Parathyroid adenoma (tissue), 2 donors: Measurements from ENCODE around the gene ROPN1.
"Not testable (repeated sequence)": the region's sequence is repeated elsewhere in the genome, so short reads cannot be mapped to it uniquely, and the experiment has no call there.

ENCODE experiments used
- H2AFZ ChIP-seq: fragments of 300-600 bp; sonication (generic); one replicate; pipeline ENCODE4 v1.7.0; 2017; ENCODE audit warnings: antibody characterized with exemption, mild to moderate bottlenecking
- H3K27ac ChIP-seq: fragments of 300-600 bp; sonication (generic); one replicate; pipeline ENCODE4 v1.7.0; 2017
- H3K27me3 ChIP-seq: fragments of 300-600 bp; sonication (generic); one replicate; pipeline ENCODE4 v1.7.0; 2017; ENCODE audit warnings: low read length; ENCODE audit not compliant: control insufficient read depth, insufficient read depth
- H3K36me3 ChIP-seq: fragments of 300-600 bp; sonication (generic); one replicate; pipeline ENCODE4 v1.7.0; 2017; ENCODE audit warnings: low read length; ENCODE audit not compliant: control insufficient read depth, insufficient read depth
- H3K4me1 ChIP-seq: fragments of 300-600 bp; sonication (generic); one replicate; pipeline ENCODE4 v1.7.0; 2017; ENCODE audit warnings: control low read depth
- H3K4me2 ChIP-seq: fragments of 300-600 bp; sonication (generic); one replicate; pipeline ENCODE4 v1.7.0; 2017; ENCODE audit warnings: low read length
- H3K4me3 ChIP-seq: fragments of 300-600 bp; sonication (generic); one replicate; pipeline ENCODE4 v1.7.0; 2017; ENCODE audit warnings: low read depth, low read length
- H3K79me2 ChIP-seq: fragments of 300-600 bp; sonication (generic); one replicate; pipeline ENCODE4 v1.7.0; 2017; ENCODE audit warnings: control low read depth
- H3K9ac ChIP-seq: fragments of 300-600 bp; sonication (generic); one replicate; pipeline ENCODE4 v1.7.0; 2017; ENCODE audit warnings: mild to moderate bottlenecking
- H3K9me3 ChIP-seq: fragments of 300-600 bp; sonication (generic); one replicate; pipeline ENCODE4 v1.7.0; 2017; ENCODE audit warnings: low read length; ENCODE audit not compliant: control insufficient read depth
- TF ChIP-seq, protein P1 (sequence below): fragments of 300-600 bp; sonication (generic); IDR thresholded peaks from one replicate; pipeline ENCODE4 v1.7.0; 2017; ENCODE audit warnings: antibody characterized with exemption, mild to moderate bottlenecking
- donor health status: primary hyperparathyroidism.

The ROPN1 gene

GRCh38 chr3:123991730-123992588 lies at the start of gene ROPN1:
Gene ROPN1 (minus strand): TSS chr3:123992124. CDS start chr3:123980481, 11,643 bp downstream.
- H2AFZ ChIP-seq, result peak within 1 kb of the TSS; percentile 56
- not testable (repeated sequence) for H3K9me3 ChIP-seq, H3K79me2 ChIP-seq, H3K9ac ChIP-seq, H3K27ac ChIP-seq, H3K4me2 ChIP-seq, H3K27me3 ChIP-seq, H3K36me3 ChIP-seq, H3K4me3 ChIP-seq, H3K4me1 ChIP-seq

DNA sequence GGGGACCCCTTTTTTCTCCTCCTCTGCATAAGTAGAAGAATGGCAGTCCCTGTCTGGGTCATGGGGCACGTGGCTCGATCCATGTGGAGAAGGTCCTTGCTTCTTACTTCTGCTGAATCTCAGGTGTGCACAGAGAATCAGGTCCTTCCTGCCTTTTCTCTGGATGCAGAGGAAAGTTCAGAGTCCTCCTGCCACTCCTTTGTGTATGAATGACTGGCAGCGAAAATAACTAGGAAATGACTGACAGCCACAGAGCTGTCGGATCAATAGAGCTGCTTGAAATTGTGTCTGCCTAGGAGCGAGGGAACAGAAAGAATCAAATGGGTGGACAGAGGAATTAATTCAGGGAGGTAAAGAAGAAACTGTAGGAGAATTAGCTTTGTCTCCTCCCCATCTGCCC lies 49.6 kb upstream of the ROPN1 start:
- Histone ChIP-seq H2AFZ (no peak overlapping the region), H3K79me2 (peaks cover 12% of the 10 kb centered on the region), H3K4me2 (no peak overlapping the region), H3K27me3 (no peaks in the 10 kb centered on the region), H3K9ac (no peak overlapping the region), H3K36me3 (no peaks in the 10 kb centered on the region), H3K4me1 (no peaks in the 10 kb centered on the region), H3K9me3 (no peaks in the 10 kb centered on the region), H3K4me3 (no peak overlapping the region), H3K27ac (no peak overlapping the region)
- TF ChIP-seq, protein P1, sequence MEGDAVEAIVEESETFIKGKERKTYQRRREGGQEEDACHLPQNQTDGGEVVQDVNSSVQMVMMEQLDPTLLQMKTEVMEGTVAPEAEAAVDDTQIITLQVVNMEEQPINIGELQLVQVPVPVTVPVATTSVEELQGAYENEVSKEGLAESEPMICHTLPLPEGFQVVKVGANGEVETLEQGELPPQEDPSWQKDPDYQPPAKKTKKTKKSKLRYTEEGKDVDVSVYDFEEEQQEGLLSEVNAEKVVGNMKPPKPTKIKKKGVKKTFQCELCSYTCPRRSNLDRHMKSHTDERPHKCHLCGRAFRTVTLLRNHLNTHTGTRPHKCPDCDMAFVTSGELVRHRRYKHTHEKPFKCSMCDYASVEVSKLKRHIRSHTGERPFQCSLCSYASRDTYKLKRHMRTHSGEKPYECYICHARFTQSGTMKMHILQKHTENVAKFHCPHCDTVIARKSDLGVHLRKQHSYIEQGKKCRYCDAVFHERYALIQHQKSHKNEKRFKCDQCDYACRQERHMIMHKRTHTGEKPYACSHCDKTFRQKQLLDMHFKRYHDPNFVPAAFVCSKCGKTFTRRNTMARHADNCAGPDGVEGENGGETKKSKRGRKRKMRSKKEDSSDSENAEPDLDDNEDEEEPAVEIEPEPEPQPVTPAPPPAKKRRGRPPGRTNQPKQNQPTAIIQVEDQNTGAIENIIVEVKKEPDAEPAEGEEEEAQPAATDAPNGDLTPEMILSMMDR, result no peak

GRCh38 chr3:124037326-124037725 lies 45.4 kb upstream of the ROPN1 start:
- Histone ChIP-seq H3K79me2 (peaks cover 19% of the 10 kb centered on the region), H3K36me3 (no peaks in the 10 kb centered on the region), H3K9me3 (no peaks in the 10 kb centered on the region), H2AFZ (no peak overlapping the region), H3K9ac (no peak overlapping the region), H3K27ac (no peak overlapping the region), H3K27me3 (no peaks in the 10 kb centered on the region), H3K4me2 (no peak overlapping the region), H3K4me1 (peaks cover 1% of the 10 kb centered on the region), H3K4me3 (no peak overlapping the region)
- TF ChIP-seq, protein P1, result no peak

DNA sequence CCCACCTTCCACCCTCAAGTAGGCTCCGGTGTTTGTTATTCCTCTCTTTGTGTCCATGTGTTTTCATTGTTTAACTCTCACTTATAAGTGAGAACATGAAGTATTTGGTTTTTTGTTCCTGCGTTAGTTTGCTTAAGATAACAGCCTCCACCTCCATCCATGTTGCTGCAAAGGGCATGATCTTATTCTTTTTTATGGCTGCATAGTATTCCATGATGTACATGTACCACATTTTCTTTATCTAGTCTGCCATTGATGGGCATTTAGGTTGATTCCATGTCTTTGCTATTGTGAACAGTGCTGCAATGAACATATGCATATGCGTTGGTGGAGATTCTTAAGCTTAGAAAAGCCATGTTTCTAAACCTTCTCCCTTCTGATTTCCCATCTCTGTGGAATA lies 44.3 kb upstream of the ROPN1 start:
- not testable (repeated sequence) for H3K9me3 ChIP-seq, H3K36me3 ChIP-seq, H3K9ac ChIP-seq, H3K4me1 ChIP-seq, H3K27ac ChIP-seq, H3K4me2 ChIP-seq, H3K27me3 ChIP-seq, H3K4me3 ChIP-seq, H2AFZ ChIP-seq
- peaks cover 19% of the 10 kb centered on the region for H3K79me2 ChIP-seq

DNA sequence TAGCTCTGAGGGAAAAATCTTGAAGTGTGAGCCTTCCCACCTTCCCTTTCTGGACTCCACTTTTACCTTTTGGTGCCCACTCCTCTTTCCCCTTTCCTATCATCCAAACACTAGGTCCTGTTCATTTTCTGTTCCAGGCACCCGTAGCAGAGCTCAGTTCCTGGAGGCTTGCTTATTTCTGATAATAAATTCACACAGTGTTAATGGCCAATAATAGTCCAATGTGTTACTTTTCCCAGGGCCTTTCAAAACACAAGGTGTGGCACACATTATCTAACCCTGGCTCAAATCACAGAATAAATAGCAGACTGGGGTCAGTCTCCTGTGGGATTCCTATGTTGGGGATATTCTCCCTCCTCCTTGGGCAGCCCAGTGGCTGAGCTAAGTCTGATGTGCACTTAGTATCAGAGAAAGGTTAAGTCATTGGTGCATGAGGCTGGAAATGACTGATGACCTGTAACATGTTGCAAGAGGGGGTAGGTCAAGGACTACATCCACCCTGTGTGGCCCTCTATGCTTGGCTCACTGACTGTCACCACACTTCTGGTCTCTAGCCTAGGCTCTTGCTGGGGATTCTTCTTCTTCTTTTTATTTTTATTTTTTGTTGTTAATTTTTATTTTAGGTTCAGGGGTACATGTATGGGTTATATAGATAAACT lies 43.7 kb upstream of the ROPN1 start:
- H3K4me2 ChIP-seq, result no peak overlapping the region
- no peaks in the 10 kb centered on the region for H3K9me3 ChIP-seq
- peaks cover 8% of the 10 kb centered on the region for H3K4me1 ChIP-seq
- peaks cover 19% of the 10 kb centered on the region for H3K79me2 ChIP-seq
- H3K36me3 ChIP-seq, result no peaks in the 10 kb centered on the region
- no peak overlapping the region for H3K27ac ChIP-seq
- H3K27me3 ChIP-seq, result no peaks in the 10 kb centered on the region
- no peak overlapping the region for H2AFZ ChIP-seq
- no peak overlapping the region for H3K4me3 ChIP-seq
- TF ChIP-seq, protein P1, result no peak
- no peak overlapping the region for H3K9ac ChIP-seq
